Measurements from ENCODE around the gene VARS2. TPM values are rescaled to one million over a fixed set of nuclear protein-coding genes. Genes with fewer than 3 reads are reported as not detected.

The VARS2 gene
- total RNA-seq, 1 donor from 2014 or later: 28.1 TPM

GRCh38 chr6:30931969-30932645 is 18.1 kb downstream of the VARS2 start, which contains the start of gene SFTA2:
Gene SFTA2 (minus strand): TSS chr6:30932170. CDS start chr6:30932096, 74 bp downstream.
- TF ChIP-seq CTCF (conservative IDR thresholded peaks at IDR 0.05; ENCODE audit: low read depth, low read length): no peak
- DNase-seq (ENCODE audit: low read depth): no peak
- H3K4me3 ChIP-seq (ENCODE audit: low read depth, low read length): no peak within 1 kb of the TSS

- no peak for TF ChIP-seq CTCF (conservative IDR thresholded peaks at IDR 0.05; ENCODE audit: low read depth, low read length)
- H3K4me3 ChIP-seq (ENCODE audit: low read depth, low read length): no peak overlapping the region
- DNase-seq (ENCODE audit: low read depth): no peak
Observed at GRCh38 chr6:30932665-30933365, 18.8 kb downstream of the VARS2 start.

GRCh38 chr6:30935018-30935417 is 21.0 kb downstream of the VARS2 start:
- no peak for DNase-seq (ENCODE audit: low read depth)
- H3K4me3 ChIP-seq (ENCODE audit: low read depth, low read length): no peak overlapping the region
- TF ChIP-seq CTCF (conservative IDR thresholded peaks at IDR 0.05; ENCODE audit: low read depth, low read length): no peak

- no peak overlapping the region for H3K4me3 ChIP-seq (ENCODE audit: low read depth, low read length)
- no peak for DNase-seq (ENCODE audit: low read depth)
- TF ChIP-seq CTCF (conservative IDR thresholded peaks at IDR 0.05; ENCODE audit: low read depth, low read length): no peak
Observed at GRCh38 chr6:30937265-30937664, 23.2 kb downstream of the VARS2 start.

- H3K4me3 ChIP-seq (ENCODE audit: low read depth, low read length): no peak overlapping the region
- DNase-seq (ENCODE audit: low read depth): no peak
- no peak for TF ChIP-seq CTCF (conservative IDR thresholded peaks at IDR 0.05; ENCODE audit: low read depth, low read length)
Observed at GRCh38 chr6:30938730-30939129, 24.7 kb downstream of the VARS2 start.

GRCh38 chr6:30939473-30939872 is 25.4 kb downstream of the VARS2 start:
- no peak for TF ChIP-seq CTCF (conservative IDR thresholded peaks at IDR 0.05; ENCODE audit: low read depth, low read length)
- no peak overlapping the region for H3K4me3 ChIP-seq (ENCODE audit: low read depth, low read length)
- no peak for DNase-seq (ENCODE audit: low read depth)
